ENCODE results near the gene OR56A4. TPM values are rescaled to one million over a fixed set of nuclear protein-coding genes. Genes with fewer than 3 reads are reported as not detected.
"Not testable (repeated sequence)": the region's sequence is repeated elsewhere in the genome, so short reads cannot be mapped to it uniquely, and the experiment has no call there.

The OR56A4 gene
- total and polyA plus RNA-seq, 4 donors, result 0.05 TPM; not detected in 3

- 66% methylated on average over 3 of the region's 3 CpGs for WGBS
- no peak for DNase-seq (ENCODE audit: low spot score)
- Histone ChIP-seq H3K9me3 (ENCODE audit: control insufficient read depth in 4 of 4, low read length in 3 of 4) (no peaks in the 10 kb centered on the region), H3K27me3 (ENCODE audit: control insufficient read depth in 4 of 4, insufficient read depth in 4 of 4, low read length in 3 of 4) (no peaks in the 10 kb centered on the region), H3K4me3 (ENCODE audit: low read depth in 1 of 3, low read length in 3 of 3) (no peak overlapping the region), H3K36me3 (ENCODE audit: control insufficient read depth in 4 of 4, insufficient read depth in 3 of 4, low read depth in 1 of 4, low read length in 3 of 4) (no peaks in the 10 kb centered on the region), H3K27ac (ENCODE audit: low read depth in 1 of 2, low read length in 2 of 2) (no peak overlapping the region), H3K9ac (ENCODE audit: low read depth in 1 of 2, low read length in 2 of 2) (no peak overlapping the region), H3K4me1 (ENCODE audit: control insufficient read depth in 4 of 4, insufficient read depth in 4 of 4, low read length in 3 of 4) (no peaks in the 10 kb centered on the region)
- TF ChIP-seq HNF4G (IDR thresholded peaks at IDR 0.05) (no peak), HNF4A (conservative IDR thresholded peaks at IDR 0.05) (no peak), JUND (IDR thresholded peaks at IDR 0.05) (no peak), YY1 (IDR thresholded peaks at IDR 0.05) (no peak), RXRA (IDR thresholded peaks at IDR 0.05) (no peak), MAX (IDR thresholded peaks at IDR 0.05) (no peak), NR2F2 (IDR thresholded peaks at IDR 0.05) (no peak), FOXA2 (IDR thresholded peaks at IDR 0.05) (no peak), SP1 (IDR thresholded peaks at IDR 0.05) (no peak), REST (IDR thresholded peaks at IDR 0.05) (no peak), FOXA1 (IDR thresholded peaks at IDR 0.05) (no peak), GABPA (IDR thresholded peaks at IDR 0.05 in 1 of 2, conservative IDR thresholded peaks at IDR 0.05 in 1 of 2) (no peak), CTCF (IDR thresholded peaks at IDR 0.05; ENCODE audit: low read depth, low read length, missing input control) (no peak), ZBTB33 (IDR thresholded peaks at IDR 0.05) (no peak), TAF1 (conservative IDR thresholded peaks at IDR 0.05) (no peak), EGR1 (IDR thresholded peaks at IDR 0.05; ENCODE audit: low read depth in 2 of 2) (no peak)
- TF ChIP-seq, protein P1, sequence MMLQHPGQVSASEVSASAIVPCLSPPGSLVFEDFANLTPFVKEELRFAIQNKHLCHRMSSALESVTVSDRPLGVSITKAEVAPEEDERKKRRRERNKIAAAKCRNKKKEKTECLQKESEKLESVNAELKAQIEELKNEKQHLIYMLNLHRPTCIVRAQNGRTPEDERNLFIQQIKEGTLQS (IDR thresholded peaks at IDR 0.05), result no peak
These were observed 39.0 kb downstream of the OR56A4 start for GRCh38 chr11:5967708-5968107.

GRCh38 chr11:5966958-5967357 lies 39.8 kb downstream of the OR56A4 start:
- DNase-seq (ENCODE audit: low spot score), result no peak
- Histone ChIP-seq H3K9ac (ENCODE audit: low read depth in 1 of 2, low read length in 2 of 2) (no peak overlapping the region), H3K4me1 (ENCODE audit: control insufficient read depth in 4 of 4, insufficient read depth in 4 of 4, low read length in 3 of 4) (no peaks in the 10 kb centered on the region), H3K27ac (ENCODE audit: low read depth in 1 of 2, low read length in 2 of 2) (no peak overlapping the region), H3K27me3 (ENCODE audit: control insufficient read depth in 4 of 4, insufficient read depth in 4 of 4, low read length in 3 of 4) (no peaks in the 10 kb centered on the region), H3K36me3 (ENCODE audit: control insufficient read depth in 4 of 4, insufficient read depth in 3 of 4, low read depth in 1 of 4, low read length in 3 of 4) (no peaks in the 10 kb centered on the region), H3K4me3 (ENCODE audit: low read depth in 1 of 3, low read length in 3 of 3) (no peak overlapping the region), H3K9me3 (ENCODE audit: control insufficient read depth in 4 of 4, low read length in 3 of 4) (no peaks in the 10 kb centered on the region)
- WGBS, result 53% methylated on average over 2 of the region's 2 CpGs
- TF ChIP-seq SP1 (IDR thresholded peaks at IDR 0.05) (no peak), TAF1 (conservative IDR thresholded peaks at IDR 0.05) (no peak), EGR1 (IDR thresholded peaks at IDR 0.05; ENCODE audit: low read depth in 2 of 2) (no peak), RAD21 (IDR thresholded peaks at IDR 0.05) (no peak), RXRA (IDR thresholded peaks at IDR 0.05) (no peak), GABPA (IDR thresholded peaks at IDR 0.05 in 1 of 2, conservative IDR thresholded peaks at IDR 0.05 in 1 of 2) (no peak), HNF4A (conservative IDR thresholded peaks at IDR 0.05) (no peak), JUND (IDR thresholded peaks at IDR 0.05) (no peak), YY1 (IDR thresholded peaks at IDR 0.05) (no peak)
- TF ChIP-seq, protein P1 (IDR thresholded peaks at IDR 0.05), result no peak

DNA sequence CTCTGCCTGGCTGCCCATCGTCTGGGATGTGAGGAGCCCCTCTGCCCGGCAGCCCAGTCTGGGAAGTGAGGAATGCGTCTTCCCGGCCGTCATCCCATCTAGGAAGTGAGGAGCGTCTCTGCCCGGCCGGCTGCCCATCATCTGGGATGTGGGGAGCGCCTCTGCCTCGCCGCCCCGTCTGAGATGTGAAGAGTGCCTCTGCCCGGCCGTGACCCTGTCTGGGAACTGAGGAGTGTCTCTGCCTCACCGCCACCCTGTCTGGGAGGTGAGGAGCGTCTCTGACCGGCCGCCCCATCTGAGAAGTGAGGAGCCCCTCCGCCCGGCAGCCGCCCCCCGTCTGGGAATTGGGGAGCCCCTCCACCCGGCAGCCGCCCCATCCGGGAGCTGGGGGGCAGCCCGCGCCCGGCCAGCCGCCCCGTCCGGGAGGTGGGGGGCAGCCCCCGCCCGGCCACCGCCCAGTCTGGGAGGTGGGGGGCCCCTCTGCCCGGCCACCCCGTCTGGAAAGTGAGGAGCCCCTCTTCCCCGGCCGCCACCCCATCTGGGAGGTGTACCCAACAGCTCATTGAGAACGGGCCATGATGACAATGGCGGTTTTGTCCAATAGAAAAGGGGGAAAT lies 45.9 kb downstream of the OR56A4 start:
- not testable (repeated sequence) for H3K27ac ChIP-seq (ENCODE audit: low read depth in 1 of 2, low read length in 2 of 2); DNase-seq (ENCODE audit: low spot score); H3K27me3 ChIP-seq (ENCODE audit: control insufficient read depth in 4 of 4, insufficient read depth in 4 of 4, low read length in 3 of 4); H3K9me3 ChIP-seq (ENCODE audit: control insufficient read depth in 4 of 4, low read length in 3 of 4); H3K4me1 ChIP-seq (ENCODE audit: control insufficient read depth in 4 of 4, insufficient read depth in 4 of 4, low read length in 3 of 4); H3K36me3 ChIP-seq (ENCODE audit: control insufficient read depth in 4 of 4, insufficient read depth in 3 of 4, low read depth in 1 of 4, low read length in 3 of 4); H3K9ac ChIP-seq (ENCODE audit: low read depth in 1 of 2, low read length in 2 of 2); H3K4me3 ChIP-seq (ENCODE audit: low read depth in 1 of 3, low read length in 3 of 3)
- 96% methylated on average over 40 of the region's 40 CpGs for WGBS
